NCI-H2081 treated with DMSO at 0.1 percent for 48 hours (cell line): ENCODE measurements around the gene COMMD1.
"Not testable (repeated sequence)": the region's sequence is repeated elsewhere in the genome, so short reads cannot be mapped to it uniquely, and the experiment has no call there.

Experiments used
- DNase-seq: peaks from one replicate; lab custom pipeline; 2025; lab: John Stamatoyannopoulos, UW

COMMD1 gene

GRCh38 chr2:61924895-61925663 lies 19.6 kb downstream of the COMMD1 start:
- DNase-seq, result no peak

- DNase-seq, result no peak
Observed at GRCh38 chr2:61926531-61927477, 21.3 kb downstream of the COMMD1 start.

- DNase-seq, result no peak
Observed at GRCh38 chr2:61928826-61929461, 23.5 kb downstream of the COMMD1 start.

GRCh38 chr2:61937098-61937497 lies 31.6 kb downstream of the COMMD1 start:
- no peak for DNase-seq

- no peak for DNase-seq
Observed at GRCh38 chr2:61937886-61938285, 32.4 kb downstream of the COMMD1 start.

GRCh38 chr2:61938511-61938910 lies 33.0 kb downstream of the COMMD1 start:
- DNase-seq, result no peak

GRCh38 chr2:61943251-61943650 lies 37.8 kb downstream of the COMMD1 start:
- no peak for DNase-seq

GRCh38 chr2:61946666-61947065 lies 41.2 kb downstream of the COMMD1 start:
- no peak for DNase-seq

GRCh38 chr2:61948661-61949457 lies 43.4 kb downstream of the COMMD1 start:
- DNase-seq, result no peak

GRCh38 chr2:61949458-61949713 lies 43.9 kb downstream of the COMMD1 start:
- no peak for DNase-seq

- no peak for DNase-seq
Observed at GRCh38 chr2:61949714-61950560, 44.5 kb downstream of the COMMD1 start.

- no peak for DNase-seq
Observed at GRCh38 chr2:61950571-61951315, 45.3 kb downstream of the COMMD1 start.

GRCh38 chr2:61951881-61952280 lies 46.4 kb downstream of the COMMD1 start:
- DNase-seq, result no peak

GRCh38 chr2:61952288-61952687 lies 46.8 kb downstream of the COMMD1 start:
- no peak for DNase-seq

- not testable (repeated sequence) for DNase-seq
Observed at GRCh38 chr2:61954856-61955255, 49.4 kb downstream of the COMMD1 start.

GRCh38 chr2:61959381-61960293 lies 54.2 kb downstream of the COMMD1 start:
- DNase-seq, result no peak

GRCh38 chr2:61961231-61961901 lies 55.9 kb downstream of the COMMD1 start:
- no peak for DNase-seq

- no peak for DNase-seq
Observed at GRCh38 chr2:61962095-61962984, 56.9 kb downstream of the COMMD1 start.
